ENCODE data around the gene TMEM8B. TPM values are rescaled to one million over a fixed set of nuclear protein-coding genes. Genes with fewer than 3 reads are reported as not detected.

The TMEM8B gene
- total and polyA plus RNA-seq, 4 donors = 6.8 to 31.2 (median 18.5) TPM

GRCh38 chr9:35841645-35841900, 12.5 kb downstream of the TMEM8B start:
- Histone ChIP-seq H3K36me3 (ENCODE audit: control insufficient read depth in 1 of 2, insufficient read depth in 2 of 2, low read length in 1 of 2) (peaks cover 0 to under 1% of the 10 kb centered on the region in 2 donors), H3K4me1 (ENCODE audit: control insufficient read depth in 1 of 2, insufficient read depth in 2 of 2, low read length in 2 of 2) (no peaks in the 10 kb centered on the region), H3K9me3 (ENCODE audit: control insufficient read depth, low read length) (no peaks in the 10 kb centered on the region), H3K4me3 (ENCODE audit: low read length in 2 of 2) (no peak overlapping the region), H3K27me3 (ENCODE audit: control insufficient read depth in 1 of 2, insufficient read depth in 2 of 2, low read length in 1 of 2) (no peaks in the 10 kb centered on the region), H3K27ac (ENCODE audit: low read depth in 1 of 2, low read length in 2 of 2) (no peak overlapping the region)
- intact Hi-C loops (cut with DNase I) = no loop called here
- 73 to 82% methylated on average over 5 of the region's 5 CpGs for WGBS, 2 donors
- DNase-seq = no peak
- ATAC-seq (ENCODE audit: low FRiP score) = peak; percentile 30

- Histone ChIP-seq H3K27ac (ENCODE audit: low read depth in 1 of 2, low read length in 2 of 2) (no peak overlapping the region), H3K9me3 (ENCODE audit: control insufficient read depth, low read length) (no peaks in the 10 kb centered on the region), H3K4me3 (ENCODE audit: low read length in 2 of 2) (no peak overlapping the region), H3K27me3 (ENCODE audit: control insufficient read depth in 1 of 2, insufficient read depth in 2 of 2, low read length in 1 of 2) (no peaks in the 10 kb centered on the region), H3K36me3 (ENCODE audit: control insufficient read depth in 1 of 2, insufficient read depth in 2 of 2, low read length in 1 of 2) (peaks cover 0 to 4% of the 10 kb centered on the region in 2 donors), H3K4me1 (ENCODE audit: control insufficient read depth in 1 of 2, insufficient read depth in 2 of 2, low read length in 2 of 2) (no peaks in the 10 kb centered on the region)
- WGBS, 2 donors = 92% methylated on average over 17 of the region's 17 CpGs
- intact Hi-C loops (cut with DNase I) = no loop called here
- DNase-seq (no peak), ATAC-seq (ENCODE audit: low FRiP score) (no peak)
Measured at GRCh38 chr9:35842020-35842745, 13.2 kb downstream of the TMEM8B start.

DNA sequence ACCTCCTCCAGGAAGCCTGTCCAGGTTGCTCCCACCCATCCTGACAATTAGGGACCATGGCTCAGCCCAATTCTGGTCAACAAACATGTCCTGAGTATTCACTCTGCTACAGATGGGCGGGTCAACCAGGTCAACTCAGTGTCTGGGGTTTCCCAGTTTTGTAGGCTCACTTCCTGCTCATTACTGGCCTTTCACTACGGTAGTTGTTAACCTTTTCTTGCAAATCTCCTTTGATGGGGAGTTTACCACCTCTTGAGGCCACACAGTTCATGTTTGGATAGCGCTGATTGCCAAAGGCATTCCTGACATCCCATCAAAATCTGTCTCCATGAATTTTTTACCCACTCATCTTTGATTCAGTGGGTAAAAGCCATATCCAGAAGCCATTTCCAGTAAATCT, 13.8 kb downstream of the TMEM8B start:
- Histone ChIP-seq H3K9me3 (ENCODE audit: control insufficient read depth, low read length) (no peaks in the 10 kb centered on the region), H3K4me3 (ENCODE audit: low read length in 2 of 2) (no peak overlapping the region), H3K27ac (ENCODE audit: low read depth in 1 of 2, low read length in 2 of 2) (no peak overlapping the region), H3K4me1 (ENCODE audit: control insufficient read depth in 1 of 2, insufficient read depth in 2 of 2, low read length in 2 of 2) (no peaks in the 10 kb centered on the region), H3K27me3 (ENCODE audit: control insufficient read depth in 1 of 2, insufficient read depth in 2 of 2, low read length in 1 of 2) (no peaks in the 10 kb centered on the region), H3K36me3 (ENCODE audit: control insufficient read depth in 1 of 2, insufficient read depth in 2 of 2, low read length in 1 of 2) (peaks cover 0 to 4% of the 10 kb centered on the region in 2 donors)
- DNase-seq (no peak), ATAC-seq (ENCODE audit: low FRiP score) (no peak)
- WGBS, 2 donors = 93 to 95% methylated on average over 3 of the region's 3 CpGs
- intact Hi-C loops (cut with DNase I) = no loop called here

DNA sequence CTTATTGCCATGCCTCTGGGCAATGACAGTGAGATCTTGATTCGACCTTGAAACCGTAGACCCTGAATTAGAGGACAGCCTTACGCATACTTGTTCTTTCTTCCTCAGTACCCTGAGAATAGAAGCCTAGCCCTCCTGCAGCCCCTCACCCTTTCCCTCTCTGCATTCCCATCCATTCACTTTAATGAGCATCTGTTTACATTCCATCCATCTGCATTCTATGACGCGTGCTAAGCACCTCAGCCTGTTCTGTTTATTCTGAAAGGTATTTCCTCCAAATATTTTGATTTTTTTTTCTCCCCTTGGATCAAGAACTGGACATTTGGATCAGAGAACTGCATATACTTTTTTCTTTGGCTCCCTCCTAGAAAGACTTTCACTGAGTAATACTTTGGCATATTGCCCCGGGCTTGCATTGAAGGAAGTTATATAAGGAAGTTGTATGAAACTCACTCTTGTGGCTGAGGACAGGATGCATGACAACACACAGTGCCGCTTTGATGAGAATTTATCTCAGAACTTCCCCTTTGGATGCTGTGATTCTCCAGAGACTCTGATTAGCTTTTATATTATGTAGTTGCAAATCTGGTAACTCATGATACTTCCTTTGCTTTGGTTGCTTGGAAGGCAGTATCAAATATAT, 15.7 kb downstream of the TMEM8B start:
- 16 to 17% methylated on average over 7 of the region's 7 CpGs for WGBS, 2 donors
- H3K27me3 ChIP-seq (ENCODE audit: control insufficient read depth in 1 of 2, insufficient read depth in 2 of 2, low read length in 1 of 2) = no peaks in the 10 kb centered on the region
- peak; percentile 69 for ATAC-seq (ENCODE audit: low FRiP score)
- intact Hi-C loops (cut with DNase I) = no loop called here
- no peak overlapping the region for H3K4me3 ChIP-seq (ENCODE audit: low read length in 2 of 2)
- H3K4me1 ChIP-seq (ENCODE audit: control insufficient read depth in 1 of 2, insufficient read depth in 2 of 2, low read length in 2 of 2) = no peaks in the 10 kb centered on the region
- DNase-seq = no peak
- no peaks in the 10 kb centered on the region for H3K9me3 ChIP-seq (ENCODE audit: control insufficient read depth, low read length)
- peaks cover 0 to 4% of the 10 kb centered on the region in 2 donors for H3K36me3 ChIP-seq (ENCODE audit: control insufficient read depth in 1 of 2, insufficient read depth in 2 of 2, low read length in 1 of 2)
- H3K27ac ChIP-seq (ENCODE audit: low read depth in 1 of 2, low read length in 2 of 2) = no peak overlapping the region

DNA sequence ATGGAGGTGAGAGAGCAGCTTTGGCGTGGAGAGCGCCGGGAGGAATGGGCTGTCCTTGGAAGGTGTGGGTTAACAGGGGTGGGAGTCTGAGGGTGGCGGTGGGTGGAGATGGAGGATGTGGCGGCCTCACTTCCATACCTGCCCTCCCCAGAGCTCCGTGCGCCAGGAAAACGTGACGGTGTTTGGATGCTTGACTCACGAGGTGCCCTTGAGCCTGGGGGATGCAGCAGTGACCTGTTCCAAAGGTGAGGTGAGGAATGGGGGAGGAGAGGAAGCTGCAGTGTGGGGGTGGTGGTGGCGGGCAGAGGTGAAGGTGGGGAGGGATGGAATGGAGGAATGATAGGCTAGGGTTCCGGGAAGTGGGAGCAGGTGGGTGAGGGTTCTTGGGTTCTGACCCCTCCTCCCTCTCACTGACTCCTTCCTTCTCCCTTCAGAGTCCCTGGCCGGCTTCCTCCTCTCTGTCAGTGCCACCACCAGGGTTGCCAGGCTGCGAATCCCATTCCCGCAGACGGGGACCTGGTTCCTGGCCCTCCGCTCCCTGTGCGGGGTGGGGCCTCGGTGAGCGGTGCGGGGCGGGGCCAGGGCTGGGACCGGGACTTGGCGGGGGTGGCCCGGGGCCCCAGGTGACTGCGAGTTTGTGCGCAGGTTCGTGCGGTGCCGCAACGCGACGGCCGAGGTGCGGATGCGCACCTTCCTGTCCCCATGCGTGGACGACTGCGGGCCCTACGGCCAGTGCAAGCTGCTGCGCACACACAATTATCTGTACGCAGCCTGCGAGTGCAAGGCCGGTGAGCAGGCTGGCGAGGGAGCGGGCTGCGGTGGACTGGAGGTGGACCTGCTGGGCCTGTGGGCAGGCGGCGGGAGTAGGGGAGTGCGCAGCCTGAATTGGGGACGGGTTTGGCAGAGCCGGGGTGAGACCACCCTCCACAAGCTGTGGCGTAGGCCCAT, 17.1 kb downstream of the TMEM8B start:
- DNase-seq (no peak), ATAC-seq (ENCODE audit: low FRiP score) (no peak)
- intact Hi-C loops (cut with DNase I) = no loop called here
- Histone ChIP-seq H3K4me1 (ENCODE audit: control insufficient read depth in 1 of 2, insufficient read depth in 2 of 2, low read length in 2 of 2) (no peaks in the 10 kb centered on the region), H3K27me3 (ENCODE audit: control insufficient read depth in 1 of 2, insufficient read depth in 2 of 2, low read length in 1 of 2) (no peaks in the 10 kb centered on the region), H3K36me3 (ENCODE audit: control insufficient read depth in 1 of 2, insufficient read depth in 2 of 2, low read length in 1 of 2) (peaks cover 0 to 4% of the 10 kb centered on the region in 2 donors), H3K9me3 (ENCODE audit: control insufficient read depth, low read length) (no peaks in the 10 kb centered on the region), H3K4me3 (ENCODE audit: low read length in 2 of 2) (no peak overlapping the region), H3K27ac (ENCODE audit: low read depth in 1 of 2, low read length in 2 of 2) (no peak overlapping the region)
- WGBS, 2 donors = 75 to 76% methylated on average over 53 of the region's 53 CpGs

- Histone ChIP-seq H3K4me1 (ENCODE audit: control insufficient read depth in 1 of 2, insufficient read depth in 2 of 2, low read length in 2 of 2) (no peaks in the 10 kb centered on the region), H3K27me3 (ENCODE audit: control insufficient read depth in 1 of 2, insufficient read depth in 2 of 2, low read length in 1 of 2) (no peaks in the 10 kb centered on the region), H3K4me3 (ENCODE audit: low read length in 2 of 2) (no peak overlapping the region), H3K36me3 (ENCODE audit: control insufficient read depth in 1 of 2, insufficient read depth in 2 of 2, low read length in 1 of 2) (peaks cover 0 to 6% of the 10 kb centered on the region in 2 donors), H3K27ac (ENCODE audit: low read depth in 1 of 2, low read length in 2 of 2) (peak overlapping the region in 1 of 2 donors; percentile 21), H3K9me3 (ENCODE audit: control insufficient read depth, low read length) (no peaks in the 10 kb centered on the region)
- intact Hi-C loops (cut with DNase I) = no loop called here
- DNase-seq (no peak), ATAC-seq (ENCODE audit: low FRiP score) (no peak)
- 14 to 22% methylated on average over 4 of the region's 4 CpGs for WGBS, 2 donors
Measured at GRCh38 chr9:35847792-35848572, 19.0 kb downstream of the TMEM8B start.

DNA sequence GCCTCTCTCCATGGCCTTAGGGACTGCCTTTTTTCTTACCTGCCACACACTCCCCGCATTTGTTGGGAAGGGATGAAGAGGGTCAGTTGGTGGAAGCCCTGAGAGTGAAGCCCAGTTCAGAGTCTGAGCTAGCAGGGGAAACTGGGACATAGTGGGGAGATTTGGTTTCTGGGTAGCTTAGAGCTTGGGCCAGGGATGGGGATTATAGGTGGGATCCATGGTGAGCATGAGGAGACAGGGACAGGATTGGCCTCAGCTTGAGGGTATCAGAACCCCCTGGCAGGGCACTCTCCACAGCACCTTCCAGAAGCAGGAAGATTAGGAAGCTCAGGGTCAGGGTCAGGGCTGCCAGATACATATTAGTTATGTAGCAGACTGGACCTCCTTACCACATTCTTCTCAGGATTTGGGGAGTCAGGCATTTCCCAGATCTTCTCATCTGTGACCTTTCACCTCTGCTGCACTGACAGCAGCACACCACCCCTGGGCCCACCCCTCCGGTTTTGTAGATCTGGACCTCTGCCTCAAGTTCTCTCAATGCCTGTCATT, 23.3 kb downstream of the TMEM8B start:
- no peaks in the 10 kb centered on the region for H3K4me1 ChIP-seq (ENCODE audit: control insufficient read depth in 1 of 2, insufficient read depth in 2 of 2, low read length in 2 of 2)
- ATAC-seq (ENCODE audit: low FRiP score) (no peak), DNase-seq (no peak)
- intact Hi-C loops (cut with DNase I) = no loop called here
- no peak overlapping the region for H3K4me3 ChIP-seq (ENCODE audit: low read length in 2 of 2)
- peaks cover 0 to 1% of the 10 kb centered on the region in 2 donors for H3K36me3 ChIP-seq (ENCODE audit: control insufficient read depth in 1 of 2, insufficient read depth in 2 of 2, low read length in 1 of 2)
- no peaks in the 10 kb centered on the region for H3K27me3 ChIP-seq (ENCODE audit: control insufficient read depth in 1 of 2, insufficient read depth in 2 of 2, low read length in 1 of 2)
- no peak overlapping the region for H3K27ac ChIP-seq (ENCODE audit: low read depth in 1 of 2, low read length in 2 of 2)
- no peaks in the 10 kb centered on the region for H3K9me3 ChIP-seq (ENCODE audit: control insufficient read depth, low read length)
- 87 to 92% methylated on average over 2 of the region's 2 CpGs for WGBS, 2 donors

Data from aorta (tissue), 5 donors.